ENCODE results near the gene RPL27. TPM values are rescaled to one million over a fixed set of nuclear protein-coding genes. Genes with fewer than 3 reads are reported as not detected.

The RPL27 gene
- total and polyA plus RNA-seq, 2 of the 13 experiments (the other 11 are each of a cell fraction or from before 2014, with no cell fraction given) = 1,585 to 5,840 TPM

DNA sequence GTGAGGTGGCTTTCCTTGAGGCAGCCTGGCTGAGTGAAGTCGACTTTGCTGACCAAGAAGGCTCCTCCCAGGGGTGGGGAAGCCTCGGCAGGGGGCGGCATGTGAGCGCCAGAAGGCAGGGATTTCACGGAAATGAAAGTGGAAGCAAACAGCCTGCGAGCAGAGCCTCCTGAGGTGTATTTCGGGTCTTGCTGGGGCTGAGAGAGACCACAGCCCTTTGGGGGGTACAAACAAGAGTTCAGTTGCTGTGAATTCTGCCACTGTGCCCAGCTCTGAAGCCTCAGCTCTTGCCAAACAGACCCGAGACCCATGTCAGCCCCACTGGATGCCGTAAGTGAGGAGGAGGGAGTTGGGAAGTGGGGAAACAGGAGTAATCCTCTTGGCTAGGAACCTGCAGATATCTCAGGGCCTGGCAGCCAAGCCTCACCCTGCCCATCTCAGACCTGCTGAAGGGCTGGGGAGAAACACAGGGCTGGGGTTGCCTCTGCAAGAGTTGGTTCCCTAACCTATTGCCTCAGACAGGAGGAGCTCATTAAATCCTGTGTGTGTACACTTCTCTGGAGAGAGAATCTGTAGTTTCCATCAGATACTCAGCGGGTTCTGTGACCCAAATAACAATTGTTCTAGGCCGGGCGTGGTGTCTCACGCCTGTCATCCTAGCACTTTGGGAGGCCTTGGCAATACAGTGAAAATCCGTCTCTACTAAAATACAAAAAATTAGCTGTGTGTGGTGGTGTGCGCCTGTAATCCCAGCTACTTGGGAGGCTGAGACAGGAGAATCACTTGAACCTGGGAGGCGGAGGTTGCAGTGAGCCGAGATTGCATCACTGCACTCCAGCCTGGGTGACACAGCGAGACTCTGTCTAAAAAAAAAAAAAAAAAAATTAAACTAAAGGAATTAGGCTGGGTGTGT, 8.7 kb downstream of the RPL27 start, which contains the start of gene IFI35 (continued):
- TF ChIP-seq ZBTB21 (CRISPR knock-in tag; IDR thresholded peaks at IDR 0.05) (no peak), POGZ (CRISPR knock-in tag; IDR thresholded peaks at IDR 0.05) (no peak), ZNF337 (CRISPR knock-in tag; IDR thresholded peaks at IDR 0.05; ENCODE audit: borderline replicate concordance, low read depth) (no peak), HNRNPLL (IDR thresholded peaks at IDR 0.05; ENCODE audit: low read depth, low read length, poor library complexity, severe bottlenecking) (no peak), MIER2 (CRISPR knock-in tag; IDR thresholded peaks at IDR 0.05) (no peak), ASH2L (IDR thresholded peaks at IDR 0.05; ENCODE audit: insufficient read length, low read depth, low read length) (peak; percentile 93), ZNF83 (CRISPR knock-in tag; IDR thresholded peaks at IDR 0.05; ENCODE audit: borderline replicate concordance) (no peak), ZBTB42 (CRISPR knock-in tag; IDR thresholded peaks at IDR 0.05) (no peak), ETV5 (CRISPR knock-in tag; IDR thresholded peaks at IDR 0.05; ENCODE audit: borderline replicate concordance) (0 out of 2 replicates have a peak, but pooled peaks have one; percentile 4), ZNF543 (CRISPR knock-in tag; IDR thresholded peaks at IDR 0.05) (no peak), ZNF569 (CRISPR knock-in tag; IDR thresholded peaks at IDR 0.05; ENCODE audit: borderline replicate concordance) (no peak), ZNF382 (CRISPR knock-in tag; IDR thresholded peaks at IDR 0.05; ENCODE audit: borderline replicate concordance) (no peak), ZBTB3 (CRISPR knock-in tag; IDR thresholded peaks at IDR 0.05; ENCODE audit: borderline replicate concordance, low read depth) (no peak), JARID2 (CRISPR knock-in tag; IDR thresholded peaks at IDR 0.05; ENCODE audit: insufficient replicate concordance) (no peak), TRAFD1 (CRISPR knock-in tag; IDR thresholded peaks at IDR 0.05; ENCODE audit: borderline replicate concordance) (peak; percentile 56; the same call in 1 of the 2 replicates), ZFX (CRISPR knock-in tag; IDR thresholded peaks at IDR 0.05; ENCODE audit: low read depth) (peak; percentile 64), ZNF678 (CRISPR knock-in tag; IDR thresholded peaks at IDR 0.05) (no peak), TBX3 (IDR thresholded peaks at IDR 0.05; ENCODE audit: borderline replicate concordance) (no peak), MBNL3 (CRISPR knock-in tag; conservative IDR thresholded peaks at IDR 0.05) (no peak), ZNF329 (CRISPR knock-in tag; IDR thresholded peaks at IDR 0.05; ENCODE audit: low read depth) (no peak), NFRKB (IDR thresholded peaks at IDR 0.05) (no peak)
- TF ChIP-seq, protein P1, sequence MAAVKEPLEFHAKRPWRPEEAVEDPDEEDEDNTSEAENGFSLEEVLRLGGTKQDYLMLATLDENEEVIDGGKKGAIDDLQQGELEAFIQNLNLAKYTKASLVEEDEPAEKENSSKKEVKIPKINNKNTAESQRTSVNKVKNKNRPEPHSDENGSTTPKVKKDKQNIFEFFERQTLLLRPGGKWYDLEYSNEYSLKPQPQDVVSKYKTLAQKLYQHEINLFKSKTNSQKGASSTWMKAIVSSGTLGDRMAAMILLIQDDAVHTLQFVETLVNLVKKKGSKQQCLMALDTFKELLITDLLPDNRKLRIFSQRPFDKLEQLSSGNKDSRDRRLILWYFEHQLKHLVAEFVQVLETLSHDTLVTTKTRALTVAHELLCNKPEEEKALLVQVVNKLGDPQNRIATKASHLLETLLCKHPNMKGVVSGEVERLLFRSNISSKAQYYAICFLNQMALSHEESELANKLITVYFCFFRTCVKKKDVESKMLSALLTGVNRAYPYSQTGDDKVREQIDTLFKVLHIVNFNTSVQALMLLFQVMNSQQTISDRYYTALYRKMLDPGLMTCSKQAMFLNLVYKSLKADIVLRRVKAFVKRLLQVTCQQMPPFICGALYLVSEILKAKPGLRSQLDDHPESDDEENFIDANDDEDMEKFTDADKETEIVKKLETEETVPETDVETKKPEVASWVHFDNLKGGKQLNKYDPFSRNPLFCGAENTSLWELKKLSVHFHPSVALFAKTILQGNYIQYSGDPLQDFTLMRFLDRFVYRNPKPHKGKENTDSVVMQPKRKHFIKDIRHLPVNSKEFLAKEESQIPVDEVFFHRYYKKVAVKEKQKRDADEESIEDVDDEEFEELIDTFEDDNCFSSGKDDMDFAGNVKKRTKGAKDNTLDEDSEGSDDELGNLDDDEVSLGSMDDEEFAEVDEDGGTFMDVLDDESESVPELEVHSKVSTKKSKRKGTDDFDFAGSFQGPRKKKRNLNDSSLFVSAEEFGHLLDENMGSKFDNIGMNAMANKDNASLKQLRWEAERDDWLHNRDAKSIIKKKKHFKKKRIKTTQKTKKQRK (IDR thresholded peaks at IDR 0.05; ENCODE audit: low read length) = no peak

Measured in HepG2 (cell line).